ENCODE results near the gene THBS1. TPM values are rescaled to one million over a fixed set of nuclear protein-coding genes. Genes with fewer than 3 reads are reported as not detected.

Gene THBS1
- total RNA-seq, 2 donors from 2014 or later = 43.9 to 551 TPM

DNA sequence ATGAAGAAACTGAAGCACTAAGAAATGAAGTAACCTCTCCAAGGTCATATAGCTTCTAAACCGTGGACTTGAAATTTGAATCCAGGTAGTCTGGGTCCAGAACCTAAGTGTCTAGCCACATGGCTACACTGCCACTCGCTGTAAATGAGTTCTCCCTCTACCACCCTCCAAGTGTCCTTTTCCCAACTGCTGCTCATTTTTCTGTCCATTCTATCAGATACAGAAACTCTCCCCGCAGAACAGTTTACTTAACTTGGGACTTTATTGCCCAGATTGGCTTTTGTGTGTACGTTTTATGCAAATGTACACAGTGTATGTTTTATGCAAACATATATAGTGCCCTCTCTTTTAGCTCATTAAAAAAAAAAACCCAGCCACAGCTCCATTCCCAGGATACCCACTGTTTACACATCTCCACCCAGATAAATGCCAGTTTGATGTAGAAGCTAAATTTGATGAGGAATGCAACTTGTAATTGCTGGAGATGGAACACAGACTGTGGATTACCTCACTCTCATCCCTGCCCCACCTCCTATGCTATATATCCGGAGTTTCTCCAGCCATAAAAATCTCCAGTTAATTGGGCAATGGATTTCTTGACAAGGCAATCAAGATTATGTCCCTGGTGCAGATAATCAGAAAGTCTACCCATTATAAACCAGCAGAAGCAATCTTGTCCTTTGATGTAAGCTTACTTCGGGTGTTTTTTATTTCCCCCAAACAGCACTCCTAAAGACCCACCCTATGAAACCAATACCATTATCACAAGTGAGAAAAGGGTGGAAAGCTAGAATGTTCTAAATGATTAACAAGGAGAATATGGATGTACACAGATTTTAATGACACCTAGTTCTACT is 42.0 kb downstream of the THBS1 start:
- no peak for ATAC-seq
- intact Hi-C loops (cut with DNase I) = no loop called here
- DNase-seq = no peak

DNA sequence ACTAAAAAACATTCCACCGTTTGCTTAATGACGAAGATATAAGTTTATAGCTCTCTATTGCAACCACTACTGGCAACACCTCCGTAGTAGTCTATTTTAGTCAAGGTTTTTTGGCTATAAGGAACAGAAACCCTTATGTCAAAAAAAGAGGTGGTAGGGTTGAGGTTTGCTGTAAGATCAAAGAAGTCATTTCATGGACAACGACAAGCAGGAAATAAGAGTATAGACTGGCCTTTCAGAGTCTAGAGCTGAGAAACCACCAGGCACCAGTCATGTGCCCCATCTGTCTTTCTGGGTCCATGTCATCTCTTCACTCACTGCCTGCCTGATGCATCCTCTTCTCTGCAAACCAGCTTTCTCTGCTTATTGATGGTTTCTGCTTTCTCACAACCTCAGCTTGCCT is 42.7 kb downstream of the THBS1 start:
- DNase-seq (no peak), ATAC-seq (no peak)
- intact Hi-C loops (cut with DNase I) = no loop called here

DNA sequence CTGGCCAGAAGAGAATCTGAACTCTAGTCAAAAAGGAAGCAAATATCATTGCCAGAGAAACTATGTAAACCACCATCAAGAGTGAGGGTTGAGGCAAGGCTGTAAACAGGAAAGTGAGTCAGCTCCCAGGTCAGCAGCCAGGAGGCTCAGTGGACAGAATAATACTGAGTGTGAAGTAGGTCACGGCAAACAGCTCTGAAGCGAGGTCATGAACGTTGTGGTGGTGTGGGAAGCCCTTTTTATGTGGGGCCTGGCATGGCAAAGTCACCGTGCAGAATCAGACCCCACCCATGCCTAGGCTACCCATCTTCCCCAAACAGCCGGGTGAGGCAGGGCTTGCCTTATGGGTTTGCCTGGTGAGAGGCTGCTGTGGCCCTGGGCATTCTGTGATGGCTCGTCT is 43.9 kb downstream of the THBS1 start:
- ATAC-seq = peak; percentile 79 to 93
- peak; percentile 63 for DNase-seq
- intact Hi-C loops (cut with DNase I) = loop anchor here in 1 of 2 donors (5.0 kb wide), 1 partner anchor 453 kb away; no protein-coding TSS in a partner anchor

DNA sequence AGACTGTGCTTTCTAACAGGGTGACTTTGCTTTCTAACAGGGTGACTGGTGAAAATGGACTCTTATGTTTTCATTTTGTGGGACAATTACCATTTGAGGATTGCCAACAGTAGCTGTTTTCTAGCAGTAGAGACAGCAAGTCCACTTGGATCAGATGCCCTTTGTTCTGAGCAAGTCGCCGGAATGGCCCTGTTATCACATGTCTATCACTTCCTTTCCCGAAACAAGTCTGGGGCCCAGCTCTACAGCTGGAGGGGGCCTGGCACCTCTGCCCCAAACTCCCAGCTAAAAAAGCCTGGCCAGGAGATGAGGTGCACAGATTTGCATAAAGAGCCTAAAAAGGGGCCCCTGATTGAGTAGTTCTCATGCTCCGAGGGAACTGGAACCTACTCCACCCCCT is 44.6 kb downstream of the THBS1 start:
- ATAC-seq = no peak
- no peak for DNase-seq
- intact Hi-C loops (cut with DNase I) = loop anchor here in 1 of 2 donors (5.0 kb wide), 1 partner anchor 453 kb away; no protein-coding TSS in a partner anchor

DNA sequence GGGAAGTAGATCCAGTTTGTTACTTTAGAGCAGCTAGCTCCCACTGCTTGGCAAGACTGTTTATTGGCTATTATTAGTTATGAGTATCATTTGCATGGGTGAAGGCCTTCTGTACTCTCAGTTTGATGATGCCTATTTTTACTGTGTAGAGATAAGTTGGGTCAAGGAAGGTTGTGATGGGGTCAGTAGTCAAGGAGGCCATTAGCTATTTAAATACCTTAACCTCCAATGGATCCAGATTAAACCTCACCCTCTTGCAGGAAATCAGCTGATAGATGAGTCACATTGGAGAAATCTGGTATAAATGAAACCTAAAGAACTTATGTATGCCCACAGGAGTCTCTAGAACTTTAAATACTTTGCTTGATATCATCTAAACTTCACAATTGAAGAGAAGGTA is 45.0 kb downstream of the THBS1 start:
- intact Hi-C loops (cut with DNase I) = loop anchor here in 1 of 2 donors (5.0 kb wide), 1 partner anchor 454 kb away; no protein-coding TSS in a partner anchor
- ATAC-seq = peak in 1 of 2 donors; percentile 20
- DNase-seq = no peak

DNA sequence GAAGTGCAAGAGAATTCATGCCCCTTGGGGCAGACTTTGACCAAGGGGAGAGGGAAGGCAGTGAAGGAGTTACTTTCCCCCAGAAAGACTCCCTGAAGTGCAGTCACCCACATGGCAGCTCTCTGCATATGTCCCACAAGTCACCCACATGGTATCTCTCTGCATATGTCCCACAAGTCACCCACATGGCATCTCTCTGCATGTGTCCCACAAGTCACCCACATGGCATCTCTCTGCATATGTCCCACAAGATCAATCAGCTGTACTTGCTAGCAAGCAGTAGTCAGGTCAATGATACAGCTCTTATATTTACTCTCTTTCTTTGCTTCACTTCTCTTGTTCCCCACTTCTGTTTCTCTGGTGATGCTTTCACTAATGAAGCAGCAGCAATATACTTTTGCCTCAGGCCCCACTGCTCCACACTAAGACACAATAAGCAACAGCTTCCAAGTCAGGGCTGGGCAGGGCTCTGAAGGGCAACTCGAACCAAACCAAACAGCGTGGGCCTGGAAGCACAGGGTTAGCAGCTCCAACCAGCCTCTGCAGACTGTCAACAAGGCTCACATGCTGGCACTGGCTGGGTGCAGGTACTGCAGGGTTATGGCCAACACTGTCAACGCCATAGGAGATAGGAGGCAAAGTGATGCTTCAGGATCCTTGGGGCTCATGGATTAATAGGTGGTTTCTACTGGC is 46.7 kb downstream of the THBS1 start:
- peak in 1 of 2 donors; percentile 5 for ATAC-seq
- intact Hi-C loops (cut with DNase I) = loop anchor here in 1 of 2 donors (5.0 kb wide), 1 partner anchor 455 kb away; no protein-coding TSS in a partner anchor
- DNase-seq = no peak

DNA sequence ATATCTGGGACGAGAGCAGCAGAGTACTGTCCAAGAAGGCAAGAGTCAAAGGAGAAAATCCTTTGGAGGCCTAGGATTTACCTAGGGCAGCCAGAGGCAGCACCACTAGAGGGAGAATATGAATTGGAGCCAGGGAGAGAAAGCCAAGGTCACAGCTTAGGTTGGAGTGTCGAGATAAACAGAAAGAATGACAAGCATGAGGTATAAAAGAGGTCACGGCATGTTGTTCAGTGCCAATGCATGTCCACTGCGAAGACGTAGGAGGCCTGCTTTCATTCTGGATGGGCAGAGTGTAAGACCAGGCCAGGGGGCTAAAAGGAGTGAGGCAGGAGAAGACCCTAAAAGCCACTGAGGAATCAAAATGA is 47.2 kb downstream of the THBS1 start:
- DNase-seq (no peak), ATAC-seq (peak; percentile 60 to 66)
- intact Hi-C loops (cut with DNase I) = loop anchor here in 1 of 2 donors (5.0 kb wide), 1 partner anchor 456 kb away; no protein-coding TSS in a partner anchor

DNA sequence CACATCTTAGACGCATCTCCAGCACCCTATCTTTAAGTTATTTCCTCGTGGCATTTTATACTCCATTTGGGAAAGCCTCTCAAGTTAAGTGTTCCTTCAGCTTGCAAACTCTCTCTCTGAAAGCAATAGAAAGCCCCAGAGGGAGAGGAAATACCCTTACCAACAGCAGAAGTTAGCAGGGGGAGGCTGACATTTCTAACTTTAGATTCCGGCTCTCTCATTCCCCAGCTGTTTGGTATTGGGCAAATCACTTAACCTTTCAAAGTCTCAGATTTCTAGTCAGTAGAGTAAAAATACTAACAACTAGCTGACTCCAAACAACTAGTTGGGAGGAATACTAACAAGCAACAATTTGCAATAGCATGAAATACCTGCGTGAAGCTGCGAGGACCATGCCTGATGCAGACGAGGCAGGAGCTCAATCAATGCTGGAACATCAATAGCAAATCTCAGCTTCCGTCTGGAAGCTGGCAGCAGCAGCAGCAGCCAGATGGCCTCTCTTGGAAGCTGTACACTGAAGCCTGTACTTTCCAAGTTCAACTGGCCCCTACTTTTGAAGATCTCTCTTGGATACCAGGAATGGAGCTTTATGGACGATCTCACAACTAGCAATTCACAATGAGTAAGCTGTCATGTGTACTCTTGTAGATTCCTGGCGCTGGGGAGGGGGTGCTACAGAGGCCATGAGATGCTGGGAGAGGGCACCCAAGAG is 47.8 kb downstream of the THBS1 start:
- no peak for ATAC-seq
- intact Hi-C loops (cut with DNase I) = loop anchor here in 1 of 2 donors (5.0 kb wide), 1 partner anchor 456 kb away; no protein-coding TSS in a partner anchor
- DNase-seq = no peak

DNA sequence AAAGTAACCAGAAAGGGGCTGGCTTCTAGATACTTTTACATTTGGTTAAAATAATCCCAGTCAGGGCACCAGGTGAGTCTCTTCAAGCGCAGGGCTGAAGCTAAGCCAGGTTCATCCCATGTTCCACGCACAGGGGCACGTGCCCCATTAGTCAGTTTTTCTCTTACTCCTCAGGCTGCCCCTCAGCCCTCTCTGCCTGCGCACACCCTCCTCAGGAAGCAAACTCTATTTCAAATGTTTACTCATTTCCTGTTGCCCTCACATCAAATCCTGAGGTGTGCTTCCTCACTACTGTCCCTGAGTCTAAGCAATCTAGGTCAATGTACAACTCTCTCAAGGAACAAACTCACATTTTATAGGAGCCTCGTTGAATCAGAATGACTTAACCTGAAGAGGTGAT is 48.5 kb downstream of the THBS1 start:
- ATAC-seq (no peak), DNase-seq (no peak)

DNA sequence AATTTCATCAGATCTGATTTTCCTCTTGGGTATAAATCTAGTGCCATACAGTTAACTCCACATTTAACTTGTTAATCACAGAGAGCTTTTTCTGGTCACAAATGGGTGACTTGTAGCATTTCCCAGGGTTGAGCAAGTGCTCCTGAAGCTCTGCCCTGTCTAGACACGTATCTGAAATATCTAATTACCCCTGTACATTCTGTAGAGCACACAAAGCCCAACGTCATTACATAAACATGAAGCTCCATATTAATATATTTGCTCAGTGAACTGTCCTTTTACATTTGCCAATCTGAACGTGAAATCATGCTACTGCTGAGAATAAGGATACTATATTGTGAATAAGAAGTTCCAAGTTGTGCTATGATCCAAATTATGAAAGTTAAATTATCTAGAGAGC is 49.0 kb downstream of the THBS1 start:
- intact Hi-C loops (cut with DNase I) = loop anchor here in 1 of 2 donors (5.0 kb wide), 1 partner anchor 458 kb away; no protein-coding TSS in a partner anchor
- ATAC-seq (no peak), DNase-seq (no peak)

More for the DNA sequence above, 48.5 kb downstream of the THBS1 start:
- intact Hi-C loops (cut with DNase I) = loop anchor here in 1 of 2 donors (5.0 kb wide), 1 partner anchor 457 kb away; no protein-coding TSS in a partner anchor

DNA sequence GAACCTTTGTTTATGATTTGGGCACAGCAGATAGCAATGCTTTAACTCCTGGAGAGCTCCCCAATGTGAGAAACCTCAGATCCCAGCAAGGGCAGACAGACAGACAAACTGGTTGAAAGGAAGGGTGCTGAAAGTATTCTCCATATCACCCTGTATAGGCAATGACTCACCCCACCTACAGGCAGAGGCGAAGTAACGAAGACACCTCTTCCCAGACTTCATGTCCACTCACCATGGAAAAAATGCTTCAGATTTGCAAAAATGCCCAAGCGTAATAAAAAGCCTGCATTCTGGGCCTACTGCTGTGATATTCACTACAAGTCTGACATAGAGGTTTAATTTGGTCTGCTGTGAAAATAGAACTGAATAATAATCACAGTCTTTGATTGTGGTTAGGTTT is 50.5 kb downstream of the THBS1 start:
- DNase-seq (no peak), ATAC-seq (no peak)
- intact Hi-C loops (cut with DNase I) = no loop called here

DNA sequence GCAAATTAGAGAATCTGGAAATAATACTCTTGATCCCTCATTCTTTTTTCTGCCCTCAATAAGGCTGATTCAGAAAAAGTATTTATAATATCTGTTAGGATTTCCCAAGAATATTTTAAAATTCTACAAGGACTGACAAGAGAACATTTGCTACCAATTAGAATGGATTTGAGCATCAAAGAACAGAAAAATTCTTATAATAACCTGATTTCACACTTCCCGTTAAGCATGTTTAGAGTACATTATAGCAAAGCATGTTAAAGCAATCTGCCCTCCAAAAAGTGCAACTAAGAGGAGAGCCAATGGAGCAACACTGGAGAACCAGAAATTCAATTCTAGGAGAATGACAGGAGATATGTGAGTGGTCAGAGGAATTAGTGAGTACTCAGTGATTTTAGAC is 57.2 kb downstream of the THBS1 start:
- intact Hi-C loops (cut with DNase I) = no loop called here
- ATAC-seq (no peak), DNase-seq (no peak)

DNA sequence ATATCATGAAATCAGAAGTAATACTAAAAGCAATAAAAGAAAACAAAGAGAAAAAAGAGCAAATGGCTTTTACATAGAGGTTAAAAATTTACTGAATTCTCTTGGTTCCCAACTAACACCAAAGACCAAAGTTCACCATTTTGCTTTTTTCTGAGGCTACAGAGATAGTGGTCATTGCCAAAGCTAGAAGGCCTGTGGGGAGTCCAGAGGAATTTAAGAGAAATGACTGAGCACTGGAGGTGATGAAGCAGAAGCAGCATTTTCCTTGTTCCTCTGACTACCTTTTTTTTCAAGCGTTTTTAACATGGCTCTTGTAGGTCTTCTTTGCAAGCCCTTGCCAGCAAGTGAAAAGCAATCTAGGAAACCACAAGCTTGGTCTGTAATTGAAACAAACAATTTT is 58.2 kb downstream of the THBS1 start:
- DNase-seq (no peak), ATAC-seq (no peak)
- intact Hi-C loops (cut with DNase I) = no loop called here

DNA sequence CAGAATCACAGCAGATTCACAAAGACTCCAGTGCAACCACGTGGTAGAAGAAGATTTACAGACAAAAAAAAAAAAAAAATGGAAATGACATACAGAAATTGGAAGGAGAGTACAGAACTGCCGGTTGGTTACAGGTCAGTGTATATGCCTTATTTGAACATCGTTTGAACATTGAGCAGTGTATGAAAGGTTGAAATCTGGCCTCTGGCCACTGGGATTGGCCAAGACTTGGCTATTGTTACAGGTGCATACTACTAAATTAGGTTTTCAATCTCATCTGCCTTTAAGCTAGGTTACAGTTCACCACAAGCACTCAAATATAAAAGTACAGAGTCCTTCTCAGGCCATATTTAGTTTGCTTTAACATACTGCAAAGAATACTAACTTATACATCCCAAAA is 59.8 kb downstream of the THBS1 start:
- ATAC-seq (no peak), DNase-seq (no peak)
- intact Hi-C loops (cut with DNase I) = no loop called here

DNA sequence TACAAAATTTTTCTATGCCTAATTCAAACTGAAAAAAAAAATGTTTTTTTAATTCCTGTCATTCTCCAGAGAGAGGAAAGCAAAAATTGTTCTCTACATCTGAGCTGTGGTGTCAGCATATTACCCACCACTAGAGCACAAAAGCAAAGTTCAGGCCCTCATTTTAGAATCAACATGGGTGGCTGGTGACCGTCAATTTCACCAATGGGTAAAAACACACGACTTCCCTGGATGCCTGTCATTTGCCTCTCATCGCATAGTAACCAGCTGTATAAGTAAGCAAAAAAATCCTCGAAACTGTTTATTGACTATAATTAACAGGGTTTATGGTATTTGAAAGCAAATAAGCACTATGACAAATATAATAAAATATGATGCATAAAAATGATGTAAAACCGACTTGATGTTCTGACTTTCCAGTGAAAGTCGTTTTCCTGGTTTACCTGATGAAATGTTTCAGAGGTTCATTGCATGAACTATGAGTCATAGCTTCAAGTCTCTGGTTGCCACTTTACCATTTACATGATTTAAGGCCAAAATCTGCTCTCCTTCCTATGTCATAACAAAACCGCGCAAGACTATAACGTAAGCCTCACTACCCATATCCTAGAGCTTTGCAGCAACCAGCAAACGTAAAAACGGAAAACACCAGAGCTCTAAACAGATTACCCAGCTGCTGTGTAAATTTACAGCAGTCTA is 60.5 kb downstream of the THBS1 start:
- intact Hi-C loops (cut with DNase I) = no loop called here
- ATAC-seq (no peak), DNase-seq (no peak)

DNA sequence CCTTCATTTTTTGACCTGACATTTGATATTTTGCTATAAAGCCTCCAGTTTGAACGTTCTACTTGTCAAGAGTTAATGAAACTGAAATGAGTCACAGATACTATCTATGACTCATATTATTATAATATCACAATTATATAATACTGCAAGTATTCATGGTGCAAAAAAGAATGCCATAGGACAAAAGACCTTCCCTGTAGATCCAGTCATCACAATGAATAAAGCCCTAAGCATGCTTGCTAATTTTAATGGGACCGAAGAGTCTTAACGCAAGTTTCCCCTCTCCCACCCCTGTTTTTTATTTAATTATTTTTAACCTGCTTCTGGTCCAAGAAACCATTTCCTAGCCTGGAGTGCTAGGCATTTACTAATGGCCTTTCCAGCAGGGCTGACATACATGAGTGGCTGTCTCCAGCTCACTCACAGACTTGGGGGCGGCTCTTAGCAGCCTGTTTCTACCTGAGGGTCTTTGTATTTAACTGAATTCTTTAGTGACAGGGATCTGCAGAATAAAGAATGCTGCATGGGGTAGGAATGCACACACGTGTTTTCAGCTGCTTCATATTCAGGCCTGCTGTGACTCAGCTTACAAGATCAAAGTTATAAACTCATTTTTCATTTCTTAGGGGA is 61.2 kb downstream of the THBS1 start:
- ATAC-seq = peak in 1 of 2 donors; percentile 67
- DNase-seq = no peak
- intact Hi-C loops (cut with DNase I) = no loop called here

DNA sequence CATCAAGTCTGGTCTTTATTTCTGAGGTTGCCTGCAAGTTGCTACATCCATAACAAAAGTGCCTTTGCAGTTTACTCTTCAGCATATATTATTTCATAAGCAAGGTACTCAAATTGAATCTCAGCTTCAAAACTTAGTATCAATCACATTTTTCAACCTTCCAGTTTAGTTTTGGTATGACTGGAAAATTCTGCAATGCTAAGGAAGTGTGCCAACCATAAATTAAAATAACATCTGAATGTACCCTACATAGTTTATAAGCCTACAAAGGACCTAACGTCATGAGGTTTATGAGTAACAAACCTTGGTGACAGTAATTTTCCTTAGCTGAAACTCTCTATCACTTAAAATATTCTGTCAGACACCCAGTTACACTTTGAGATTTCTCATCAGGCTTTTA is 62.8 kb downstream of the THBS1 start:
- ATAC-seq (no peak), DNase-seq (no peak)
- intact Hi-C loops (cut with DNase I) = no loop called here

DNA sequence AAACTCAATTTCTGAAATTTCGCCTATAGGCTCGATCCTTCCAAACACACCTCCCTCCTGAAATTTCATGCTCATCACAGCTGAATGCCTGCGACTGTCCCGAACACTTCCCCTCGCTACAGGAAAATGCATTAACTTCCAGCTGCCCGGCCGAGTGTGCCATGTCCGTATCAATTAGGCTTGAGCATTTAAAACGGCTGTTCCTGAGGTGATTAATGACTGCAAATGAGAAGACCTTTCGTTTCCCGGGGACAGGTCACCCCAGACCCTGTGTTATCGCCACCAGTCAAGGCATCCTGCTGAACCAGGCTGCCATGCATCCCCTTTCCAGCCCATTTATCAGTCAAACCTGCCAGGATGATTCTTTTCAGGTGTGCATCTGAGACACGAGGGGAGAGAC is 63.3 kb downstream of the THBS1 start:
- DNase-seq (no peak), ATAC-seq (no peak)
- intact Hi-C loops (cut with DNase I) = no loop called here
